Skeletal muscle tissue (tissue), 4 donors: ENCODE measurements around the gene LENEP. TPM values are rescaled to one million over a fixed set of nuclear protein-coding genes. Genes with fewer than 3 reads are reported as not detected.

Experiments used
- H3K27ac ChIP-seq: one replicate; pipeline ENCODE4 v1.7.0; 2013; ENCODE audit warnings: mild to moderate bottlenecking, low read depth, low read length, inconsistent platforms
- H3K27me3 ChIP-seq, 3 donors: one replicate each; pipeline ENCODE4 v1.7.0; 2013; ENCODE audit warnings: low read length in 3 of 3; ENCODE audit not compliant: control insufficient read depth in 3 of 3, insufficient read depth in 3 of 3
- H3K36me3 ChIP-seq, 3 donors: one replicate each; pipeline ENCODE4 v1.7.0; 2013; ENCODE audit warnings: low read length in 3 of 3; ENCODE audit not compliant: control insufficient read depth in 3 of 3, insufficient read depth in 3 of 3
- H3K4me1 ChIP-seq, 3 donors: one replicate each; pipeline ENCODE4 v1.7.0; 2013; ENCODE audit warnings: low read length in 3 of 3, mild to moderate bottlenecking in 3 of 3; ENCODE audit not compliant: control insufficient read depth in 3 of 3, insufficient read depth in 3 of 3
- H3K4me3 ChIP-seq, 3 donors: one replicate each; pipeline ENCODE4 v1.7.0; 2013; ENCODE audit warnings: low read length in 3 of 3
- H3K9ac ChIP-seq, 3 donors: one replicate each; pipeline ENCODE4 v1.7.0; 2013; ENCODE audit warnings: low read length in 3 of 3, mild to moderate bottlenecking in 3 of 3, moderate library complexity in 2 of 3, low read depth in 1 of 3
- H3K9me3 ChIP-seq, 3 donors: one replicate each; pipeline ENCODE4 v1.7.0; 2013; ENCODE audit warnings: low read length in 3 of 3; ENCODE audit not compliant: control insufficient read depth in 3 of 3
- total RNA-seq: library from RNA; depleted of rRNA; stranded (reverse); fragments of >200 nt; gene quantifications from one replicate; pipeline ENCODE4 v1.2.3, GENCODE V29; 2014
- donor health status: Osteomylitis.

Gene LENEP
- total RNA-seq, 1 donor from 2014 or later = not detected

- no peak overlapping the region for H3K9ac ChIP-seq
- no peaks in the 10 kb centered on the region for H3K9me3 ChIP-seq
- H3K27ac ChIP-seq = no peak overlapping the region
- no peaks in the 10 kb centered on the region for H3K27me3 ChIP-seq
- H3K4me1 ChIP-seq = peaks cover 0 to 4% (median 0%) of the 10 kb centered on the region in 3 donors
- no peak overlapping the region for H3K4me3 ChIP-seq
- H3K36me3 ChIP-seq = no peaks in the 10 kb centered on the region
Observed at GRCh38 chr1:155023627-155024026, 30.2 kb downstream of the LENEP start.

DNA sequence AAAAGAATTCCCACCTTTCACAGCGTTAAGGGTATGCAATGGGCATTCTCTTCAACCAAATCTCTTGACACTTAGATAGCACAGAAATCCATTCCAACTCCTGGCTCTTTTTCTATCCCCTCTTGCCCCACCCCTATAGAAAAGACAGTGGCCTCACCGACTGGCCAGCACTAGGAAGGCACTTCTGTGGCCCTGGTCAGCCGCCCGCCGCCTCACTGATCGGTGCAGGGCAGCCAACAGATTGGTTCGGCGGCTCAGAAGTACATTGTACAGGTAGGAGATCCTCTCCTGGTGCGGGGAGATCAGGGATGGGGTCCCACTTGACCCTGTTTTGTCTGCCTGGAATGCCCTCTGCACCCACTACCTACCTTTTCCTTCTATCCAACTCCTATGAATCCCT lies 30.9 kb downstream of the LENEP start:
- Histone ChIP-seq H3K9me3 (no peaks in the 10 kb centered on the region), H3K27ac (no peak overlapping the region), H3K9ac (no peak overlapping the region), H3K36me3 (no peaks in the 10 kb centered on the region), H3K4me1 (no peaks in the 10 kb centered on the region), H3K4me3 (no peak overlapping the region), H3K27me3 (no peaks in the 10 kb centered on the region)

- H3K9me3 ChIP-seq = no peaks in the 10 kb centered on the region
- H3K4me1 ChIP-seq = no peaks in the 10 kb centered on the region
- no peaks in the 10 kb centered on the region for H3K36me3 ChIP-seq
- H3K27me3 ChIP-seq = no peaks in the 10 kb centered on the region
- H3K4me3 ChIP-seq = no peak overlapping the region
- H3K27ac ChIP-seq = no peak overlapping the region
- H3K9ac ChIP-seq = no peak overlapping the region
Observed at GRCh38 chr1:155026154-155026553, 32.8 kb downstream of the LENEP start.

DNA sequence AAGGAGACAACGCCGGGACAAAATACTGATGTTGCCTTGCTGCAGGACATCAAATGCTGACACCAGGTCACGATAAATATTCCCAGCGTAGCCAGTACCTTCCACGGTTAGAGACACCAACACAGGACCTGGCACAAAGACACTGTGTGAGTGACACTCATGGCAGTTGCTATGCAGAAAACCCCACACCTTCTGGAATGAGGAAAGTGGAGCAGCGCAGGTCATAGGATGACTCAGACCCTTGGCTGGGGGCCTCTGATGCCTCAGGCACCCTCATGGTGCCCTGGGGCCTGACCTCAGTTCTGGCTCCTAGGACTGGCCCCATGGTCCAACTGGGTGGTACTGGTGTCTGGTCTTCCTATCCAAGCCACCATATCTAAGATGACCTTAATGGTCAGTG lies 33.2 kb downstream of the LENEP start:
- H3K36me3 ChIP-seq = no peaks in the 10 kb centered on the region
- no peak overlapping the region for H3K9ac ChIP-seq
- no peaks in the 10 kb centered on the region for H3K27me3 ChIP-seq
- H3K4me3 ChIP-seq = no peak overlapping the region
- no peaks in the 10 kb centered on the region for H3K9me3 ChIP-seq
- H3K4me1 ChIP-seq = no peaks in the 10 kb centered on the region
- no peak overlapping the region for H3K27ac ChIP-seq

DNA sequence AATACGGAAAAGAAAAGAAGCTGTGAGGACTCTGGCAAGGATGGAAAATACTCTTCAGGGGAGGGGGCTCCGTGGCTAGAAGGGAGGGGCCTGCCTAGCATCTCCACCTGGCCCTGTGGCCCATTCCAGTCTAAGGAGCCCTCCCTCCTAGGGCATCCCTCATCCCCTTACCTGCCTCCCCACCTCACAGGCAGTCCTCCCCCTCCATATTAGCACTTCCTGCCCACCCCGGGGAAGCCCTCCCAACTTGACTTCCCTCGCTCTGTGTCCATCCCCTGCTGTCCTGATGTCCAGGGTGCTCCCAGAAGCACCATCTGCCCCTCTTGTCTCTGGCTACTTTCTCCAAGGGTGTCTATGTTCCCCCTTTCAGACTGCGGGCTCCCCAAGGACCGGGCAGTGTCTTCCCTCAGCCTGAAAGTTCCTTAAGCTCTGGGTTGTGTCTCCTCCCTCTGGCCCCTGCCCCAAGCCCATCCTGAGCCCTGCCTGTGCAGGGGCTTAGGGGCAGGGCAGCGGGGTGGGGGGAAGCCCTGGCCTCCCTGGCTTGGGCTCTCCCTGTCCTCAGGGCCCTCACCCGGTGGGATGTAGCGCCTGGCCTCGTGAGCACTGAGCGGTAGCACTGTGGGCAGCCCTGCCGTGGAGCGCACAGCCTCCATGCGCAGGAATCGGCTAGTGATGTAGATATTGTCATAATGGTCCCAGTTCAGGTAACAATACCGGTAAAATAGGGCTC lies 36.3 kb downstream of the LENEP start:
- no peaks in the 10 kb centered on the region for H3K36me3 ChIP-seq
- peaks cover 0 to 2% (median 0%) of the 10 kb centered on the region in 3 donors for H3K27me3 ChIP-seq
- no peak overlapping the region for H3K9ac ChIP-seq
- H3K4me3 ChIP-seq = no peak overlapping the region
- no peak overlapping the region for H3K27ac ChIP-seq
- no peaks in the 10 kb centered on the region for H3K9me3 ChIP-seq
- H3K4me1 ChIP-seq = no peaks in the 10 kb centered on the region

- Histone ChIP-seq H3K9ac (no peak overlapping the region), H3K4me3 (no peak overlapping the region), H3K4me1 (no peaks in the 10 kb centered on the region)
Observed at GRCh38 chr1:155030243-155030795, 36.9 kb downstream of the LENEP start.

DNA sequence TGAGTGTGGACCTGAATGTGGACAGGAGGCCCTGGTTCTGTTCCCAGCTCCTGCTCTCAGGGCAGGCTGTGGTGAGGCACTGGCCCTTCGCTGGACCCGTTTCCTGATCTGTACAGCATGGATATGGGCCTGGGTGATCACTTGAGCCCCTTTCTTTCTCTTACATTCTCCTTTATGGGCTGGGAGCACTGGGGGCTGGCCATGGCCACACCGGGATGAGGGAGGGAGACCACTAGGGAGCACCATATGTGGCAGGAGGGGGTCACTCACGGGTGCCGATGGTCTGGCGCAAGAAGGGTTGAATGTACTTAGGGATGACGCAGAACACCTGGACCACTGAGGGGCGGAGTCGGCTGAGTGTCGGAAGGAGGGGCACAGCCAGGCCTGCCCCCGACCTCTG lies 37.5 kb downstream of the LENEP start:
- no peak overlapping the region for H3K27ac ChIP-seq
- no peak overlapping the region for H3K9ac ChIP-seq
- no peak overlapping the region for H3K4me3 ChIP-seq
- H3K9me3 ChIP-seq = no peaks in the 10 kb centered on the region
- no peaks in the 10 kb centered on the region for H3K36me3 ChIP-seq
- peaks cover 0 to 2% (median 0%) of the 10 kb centered on the region in 3 donors for H3K27me3 ChIP-seq
- no peaks in the 10 kb centered on the region for H3K4me1 ChIP-seq

More at GRCh38 chr1:155030243-155030795, 36.9 kb downstream of the LENEP start:
- H3K36me3 ChIP-seq = no peaks in the 10 kb centered on the region
- no peaks in the 10 kb centered on the region for H3K9me3 ChIP-seq
- H3K27ac ChIP-seq = no peak overlapping the region
- H3K27me3 ChIP-seq = peaks cover 0 to 2% (median 0%) of the 10 kb centered on the region in 3 donors

DNA sequence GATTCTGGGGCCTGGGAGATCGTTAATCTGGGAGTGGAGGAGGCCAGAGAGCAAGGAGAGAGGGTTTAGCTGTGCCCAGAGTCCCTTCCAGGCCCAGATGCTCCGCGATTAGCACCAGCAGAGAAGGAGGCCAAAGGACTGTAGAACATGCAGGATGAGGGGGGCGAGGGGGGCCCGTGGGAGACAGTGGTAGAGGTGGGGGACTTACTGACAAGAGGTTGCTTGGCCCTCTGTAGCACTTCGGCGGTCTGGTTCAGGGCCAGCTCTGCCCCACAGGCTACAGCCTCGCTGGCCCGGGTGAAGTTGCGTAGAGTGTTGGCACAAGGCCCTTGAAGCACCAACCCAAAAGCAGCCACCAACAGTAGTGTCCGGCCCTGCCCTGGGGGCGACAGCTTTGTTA lies 39.5 kb downstream of the LENEP start:
- Histone ChIP-seq H3K27me3 (peaks cover 0 to 2% (median 0%) of the 10 kb centered on the region in 3 donors), H3K36me3 (no peaks in the 10 kb centered on the region), H3K27ac (no peak overlapping the region), H3K4me3 (no peak overlapping the region), H3K4me1 (peaks cover 0 to 5% (median 0%) of the 10 kb centered on the region in 3 donors), H3K9me3 (no peaks in the 10 kb centered on the region), H3K9ac (no peak overlapping the region)

DNA sequence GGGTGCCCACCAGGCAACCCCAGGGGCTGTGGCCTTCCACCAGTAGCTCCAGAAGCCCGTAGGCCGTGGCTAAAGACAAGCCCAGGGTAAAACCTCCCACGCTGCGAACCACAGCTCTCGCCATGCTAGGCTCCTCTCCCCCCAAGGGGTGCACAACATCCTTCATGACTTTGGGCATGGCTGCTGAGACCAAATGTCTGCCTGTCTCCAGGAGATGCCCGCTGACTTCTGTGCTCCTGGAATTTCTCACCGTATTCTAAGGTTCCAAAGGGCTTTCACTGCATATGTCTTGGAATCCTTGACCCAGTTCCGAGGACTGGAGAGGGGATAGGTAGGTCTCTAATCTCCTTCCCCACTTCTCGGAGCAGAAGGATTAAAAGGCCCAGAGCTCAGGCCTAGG lies 40.1 kb downstream of the LENEP start, which contains the start of the genes DCST1 and DCST2:
Gene DCST1, plus strand, starts transcription at position 301 of the 400 bp plus-strand sequence. CDS start 213 bp downstream, outside the sequence.
Gene DCST2, minus strand, starts transcription at position 258 of the 400 bp plus-strand sequence. Its CDS starts 80 bp downstream, at position 178.
- Histone ChIP-seq H3K9ac (no peak within 1 kb of the TSS), H3K36me3 (no peaks in the 10 kb centered on the region), H3K9me3 (no peaks in the 10 kb centered on the region), H3K27me3 (peaks cover 0 to 2% (median 0%) of the 10 kb centered on the region in 3 donors), H3K4me1 (peaks cover 2 to 8% (median 2%) of the 10 kb centered on the region in 3 donors), H3K27ac (no peak within 1 kb of the TSS), H3K4me3 (no peak within 1 kb of the TSS)
